OCI-LY3 (cell line): ENCODE data around the gene IQGAP2.

Source experiments
- CTCF ChIP-seq: fragments of 200-600, 300-600 bp; sonication (generic); IDR thresholded peaks from 2 replicates; pipeline ENCODE4 v1.5.1; 2014; ENCODE audit warnings: antibody characterized with exemption, low read length, low read depth
- EZH2phosphoT487 ChIP-seq: fragments of 200-600 bp; shearing (Covaris generic); IDR thresholded peaks from 2 replicates; pipeline ENCODE4 v1.6.1; 2018; ENCODE audit warnings: antibody characterized with exemption, mixed run types, low read depth

GRCh38 chr5:76673125-76673524 is 270.0 kb downstream of the IQGAP2 start:
- TF ChIP-seq CTCF = no peak
- TF ChIP-seq EZH2phosphoT487 = no peak
